ENCODE measurements around the gene ZNF670.
"Not testable (repeated sequence)": the region's sequence is repeated elsewhere in the genome, so short reads cannot be mapped to it uniquely, and the experiment has no call there.

ZNF670 gene

DNA sequence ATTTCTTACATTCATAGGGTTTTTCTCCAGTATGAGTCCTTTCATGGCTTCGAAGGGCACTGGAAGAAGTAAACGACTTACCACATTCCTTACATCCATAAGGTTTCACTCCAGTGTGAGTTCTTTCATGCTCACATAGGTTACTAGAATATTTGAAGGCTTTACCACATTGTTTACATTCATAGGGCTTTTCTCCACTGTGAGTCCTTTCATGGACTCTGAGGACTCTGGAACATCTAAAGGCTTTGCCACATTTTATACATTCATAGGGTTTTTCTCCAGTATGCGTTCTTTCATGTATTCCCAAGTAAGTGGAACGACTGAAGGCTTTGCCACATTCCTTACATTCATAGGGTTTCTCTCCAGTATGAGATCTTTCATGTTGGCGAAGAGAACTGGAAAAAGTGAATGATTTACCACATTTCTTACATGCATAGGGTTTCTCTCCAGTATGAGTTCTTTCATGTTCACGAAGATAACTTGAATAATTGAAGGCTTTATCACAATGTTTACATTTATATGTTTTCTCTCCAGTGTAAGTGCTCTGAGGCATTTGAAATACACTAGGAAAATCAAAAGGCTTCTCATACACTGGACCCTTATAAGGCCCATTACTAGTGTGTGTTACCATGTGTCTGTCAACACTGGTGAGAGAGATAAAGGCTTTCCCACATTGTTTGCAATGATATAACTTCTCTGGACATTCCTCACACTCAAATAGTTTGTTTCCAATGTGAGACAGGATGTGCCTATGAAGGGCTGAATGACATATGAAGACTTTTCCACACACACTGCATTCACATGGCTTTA lies 40.9 kb downstream of the ZNF670 start:
- no peak for DNase-seq

DNA sequence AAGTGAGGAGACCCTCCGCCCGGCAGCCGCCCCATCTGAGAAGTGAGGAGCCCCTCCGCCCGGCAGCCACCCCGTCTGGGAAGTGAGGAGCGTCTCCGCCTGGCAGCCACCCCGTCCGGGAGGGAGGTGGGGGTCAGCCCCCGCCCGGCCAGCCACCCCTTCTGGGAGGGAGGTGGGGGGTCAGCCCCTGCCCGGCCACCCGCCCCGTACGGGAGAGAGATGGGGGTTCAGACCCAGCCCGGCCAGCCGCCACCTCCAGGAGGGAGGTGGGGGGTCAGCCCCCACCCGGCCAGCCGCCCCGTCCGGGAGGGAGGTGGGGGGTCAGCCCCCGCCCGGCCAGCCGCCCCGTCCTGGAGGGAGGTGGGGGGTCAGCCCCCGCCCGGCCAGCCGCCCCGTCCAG lies 46.3 kb downstream of the ZNF670 start:
- DNase-seq, result not testable (repeated sequence)

All from fibroblast of skin of abdomen (primary cell).